Testis (tissue), 2 donors: ENCODE results near the gene PRMT9.

Experiments
- CTCF ChIP-seq, 3 experiments: fragments of 450-650 bp in 2 of 3; fragments of 200-600 bp in 1 of 3; sonication (generic) in 1 of 3; IDR thresholded peaks; one replicate each; pipeline ENCODE4 v1.5.1; 2016 to 2019; ENCODE audit warnings: antibody characterized with exemption in 3 of 3, mild to moderate bottlenecking in 2 of 3, moderate library complexity in 1 of 3
- POLR2A ChIP-seq: fragments of 450-650 bp; IDR thresholded peaks from one replicate; pipeline ENCODE4 v1.6.1; 2017; ENCODE audit warnings: antibody characterized with exemption, mild to moderate bottlenecking, moderate library complexity

- TF ChIP-seq CTCF (IDR thresholded peaks at IDR 0.05) = no peak
- no peak for TF ChIP-seq POLR2A
Observed at GRCh38 chr4:147689067-147689466, 5.1 kb upstream of the PRMT9 start.
